GM21717 (cell line): Measurements from ENCODE around the gene POU3F2.
A peak's percentile ranks its signal among the peaks of the same experiment; 100 is the strongest.

Experiments used
- ATAC-seq: cut with Tn5 transposase; IDR thresholded peaks from one replicate; pipeline ENCODE4 v1.9.1; 2021; ENCODE audit warnings: mild to moderate bottlenecking, moderate library complexity; ENCODE audit not compliant: unreplicated experiment

POU3F2 gene

GRCh38 chr6:98843271-98844243 lies 9.2 kb downstream of the POU3F2 start:
- no peak for ATAC-seq

GRCh38 chr6:98844244-98845210 lies 10.2 kb downstream of the POU3F2 start:
- no peak for ATAC-seq

- ATAC-seq = peak; percentile 54
These were observed 11.0 kb downstream of the POU3F2 start for GRCh38 chr6:98845211-98846020.

- ATAC-seq = no peak
These were observed 11.6 kb downstream of the POU3F2 start for GRCh38 chr6:98846021-98846380.

- no peak for ATAC-seq
These were observed 13.0 kb downstream of the POU3F2 start for GRCh38 chr6:98847416-98847778.

GRCh38 chr6:98847779-98848538 lies 13.6 kb downstream of the POU3F2 start:
- ATAC-seq = peak; percentile 49

GRCh38 chr6:98848539-98849242 lies 14.3 kb downstream of the POU3F2 start:
- ATAC-seq = no peak

- ATAC-seq = no peak
These were observed 30.1 kb downstream of the POU3F2 start for GRCh38 chr6:98864497-98864896.

- ATAC-seq = no peak
These were observed 36.7 kb downstream of the POU3F2 start for GRCh38 chr6:98871057-98871456.

- no peak for ATAC-seq
These were observed 37.4 kb downstream of the POU3F2 start for GRCh38 chr6:98871821-98872220.

GRCh38 chr6:98875375-98875774 lies 41.0 kb downstream of the POU3F2 start:
- ATAC-seq = no peak

- ATAC-seq = no peak
These were observed 42.9 kb downstream of the POU3F2 start for GRCh38 chr6:98877250-98877649.

- peak; percentile 95 for ATAC-seq
These were observed 46.1 kb downstream of the POU3F2 start for GRCh38 chr6:98880486-98880885.

GRCh38 chr6:98885330-98885729 lies 51.0 kb downstream of the POU3F2 start:
- no peak for ATAC-seq

- ATAC-seq = no peak
These were observed 53.3 kb downstream of the POU3F2 start for GRCh38 chr6:98887650-98888049.
